Left lung (tissue), 10 donors: Measurements from ENCODE around the gene SFT2D2. TPM values are rescaled to one million over a fixed set of nuclear protein-coding genes. Genes with fewer than 3 reads are reported as not detected.
"Not testable (repeated sequence)": the region's sequence is repeated elsewhere in the genome, so short reads cannot be mapped to it uniquely, and the experiment has no call there.

ENCODE experiments used
- ATAC-seq: fragments of 200-7000 bp; cut with Tn5 transposase; one replicate; pipeline ENCODE4 v1.9.1; 2020; ENCODE audit warnings: moderate library complexity
- DNase-seq, 4 donors: peaks; one replicate each; pipeline ENCODE4 v3.0.0-alpha.2; 2013 to 2020
- H3K27ac ChIP-seq, 2 donors: fragments of 200-600 bp; sonication (generic) in 1 of 2; one replicate each; pipeline versions ENCODE4 v1.5.0 to v1.8.0; 2020 to 2021
- H3K27me3 ChIP-seq, 2 donors: fragments of 200-600 bp; sonication (generic) in 1 of 2; one replicate each; pipeline versions ENCODE4 v1.5.0 to v1.8.0; 2020 to 2021
- H3K36me3 ChIP-seq, 2 donors: fragments of 200-600 bp; sonication (generic) in 1 of 2; one replicate each; pipeline versions ENCODE4 v1.5.0 to v1.8.0; 2020 to 2021
- H3K4me1 ChIP-seq, 2 donors: fragments of 200-600 bp; one replicate each; pipeline ENCODE4 v1.8.0; 2021
- H3K4me3 ChIP-seq, 2 donors: fragments of 200-600 bp; sonication (generic) in 1 of 2; one replicate each; pipeline versions ENCODE4 v1.5.0 to v1.8.0; 2020 to 2021; ENCODE audit warnings: mild to moderate bottlenecking in 1 of 2
- H3K9me3 ChIP-seq, 2 donors: fragments of 200-600 bp; sonication (generic) in 1 of 2; one replicate each; pipeline versions ENCODE4 v1.5.0 to v1.8.0; 2020 to 2021
- CTCF ChIP-seq, 2 donors: fragments of 200-600 bp; sonication (generic) in 1 of 2; IDR thresholded peaks; one replicate each; pipeline versions ENCODE4 v1.5.0 to v1.8.0; 2021; ENCODE audit warnings: antibody characterized with exemption in 2 of 2
- intact Hi-C, 2 donors: fragments of 100-400 bp; cut with DNase I; formaldehyde crosslinking; loops; one replicate each; pipeline versions ENCODE4 v1.11.2 to v1.14.2; 2022
- polyA plus RNA-seq, 6 donors: library from polyadenylated mRNA; unstranded; fragments of 120-200 nt; gene quantifications; one replicate each; pipeline ENCODE4 v1.2.1, GENCODE V29; 2013; ENCODE audit not compliant: insufficient read length in 6 of 6
- total RNA-seq, 2 donors: library from RNA; stranded (reverse); fragmentation: NEBNext Ultra II Directional; extraction: Animal tissue kit (Norgen Biotek cat#: 25700); gene quantifications; one replicate each; pipeline ENCODE4 v1.2.1, GENCODE V29; 2021
- donor health status: DM: no; HTN: yes; CAD: no.
- donor health status: DM: no; HTN: no; CAD: no.

The SFT2D2 gene
- total and polyA plus RNA-seq, 8 donors, result 21.2 to 85.9 (median 23.8) TPM

DNA sequence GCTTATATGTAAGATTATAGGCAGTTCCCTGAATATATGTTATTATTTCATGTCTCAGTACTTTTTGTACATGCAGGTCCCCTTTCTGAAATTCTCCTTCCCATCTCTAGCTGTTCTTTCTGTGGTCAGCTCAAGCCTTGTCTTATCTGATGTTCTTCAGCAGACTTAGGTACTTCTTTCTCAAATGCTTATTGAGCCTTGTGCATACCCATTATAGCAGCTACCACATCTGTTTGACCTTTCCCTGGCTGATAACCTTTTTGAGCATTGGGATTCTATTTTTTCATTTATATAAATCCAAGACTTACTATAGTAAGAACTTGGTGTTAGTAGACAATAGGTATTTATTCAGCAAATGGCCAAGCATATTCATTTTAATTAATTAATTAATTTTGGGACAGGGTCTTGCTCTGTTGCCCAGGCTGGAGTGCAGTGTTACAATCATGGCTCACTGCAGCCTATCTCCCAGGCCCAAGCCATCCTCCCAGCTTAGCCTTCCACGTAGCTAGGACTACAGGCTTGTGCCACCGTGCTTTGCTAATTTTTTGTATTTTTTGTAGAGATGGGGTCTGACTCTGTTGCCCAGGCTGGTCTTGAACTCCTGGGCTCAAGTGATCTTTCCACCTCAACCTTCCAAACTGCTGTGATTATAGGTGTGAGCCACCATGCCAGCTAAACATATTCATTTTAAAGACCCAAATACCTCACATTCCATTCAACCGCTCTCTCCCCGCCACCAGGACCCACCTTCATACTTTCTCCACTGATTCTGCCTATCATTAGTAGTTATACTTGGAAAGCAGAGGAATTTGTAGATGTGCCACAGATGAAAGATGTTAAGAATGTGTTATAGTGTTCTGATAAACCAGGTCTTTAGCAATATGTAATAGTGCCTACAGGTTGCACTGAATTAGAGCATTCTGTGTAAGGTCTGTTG, 30.3 kb upstream of the SFT2D2 start:
- Histone ChIP-seq H3K9me3 (no peaks in the 10 kb centered on the region), H3K36me3 (peaks cover 0 to 82% of the 10 kb centered on the region in 2 donors), H3K27me3 (no peaks in the 10 kb centered on the region), H3K4me1 (no peaks in the 10 kb centered on the region), H3K27ac (no peak overlapping the region), H3K4me3 (no peak overlapping the region)
- DNase-seq, result no peak
- ATAC-seq, result no peak
- intact Hi-C loops, result no loop called here
- TF ChIP-seq CTCF (IDR thresholded peaks at IDR 0.05), result no peak

DNA sequence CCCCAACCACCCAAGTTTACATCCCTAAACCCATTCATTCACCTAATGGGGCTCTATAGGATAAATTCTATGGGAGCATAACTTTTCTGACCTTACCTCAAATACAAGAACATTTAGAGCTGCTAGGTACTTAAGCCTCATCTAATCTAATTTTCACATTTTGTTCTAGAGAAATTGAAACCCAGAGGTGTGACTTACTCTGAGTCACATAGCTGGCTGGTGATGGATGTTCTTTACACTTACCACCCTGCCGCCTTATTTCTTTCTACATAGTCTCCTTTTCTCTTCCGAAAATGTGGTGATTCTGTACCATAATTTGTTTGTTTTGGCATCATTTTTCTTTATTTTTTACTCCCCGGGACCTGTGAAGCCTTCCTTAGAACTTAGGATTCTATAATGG, 26.7 kb upstream of the SFT2D2 start:
- Histone ChIP-seq H3K36me3 (peaks cover 0 to 74% of the 10 kb centered on the region in 2 donors), H3K9me3 (no peaks in the 10 kb centered on the region), H3K27me3 (no peaks in the 10 kb centered on the region), H3K4me1 (no peaks in the 10 kb centered on the region), H3K27ac (no peak overlapping the region), H3K4me3 (no peak overlapping the region)
- TF ChIP-seq CTCF (IDR thresholded peaks at IDR 0.05), result no peak
- no peak for DNase-seq
- intact Hi-C loops, result no loop called here
- no peak for ATAC-seq

GRCh38 chr1:168202941-168203654, 22.7 kb upstream of the SFT2D2 start:
- no peak for TF ChIP-seq CTCF (IDR thresholded peaks at IDR 0.05)
- Histone ChIP-seq H3K27me3 (no peaks in the 10 kb centered on the region), H3K4me3 (no peak overlapping the region), H3K36me3 (peaks cover 0 to 44% of the 10 kb centered on the region in 2 donors), H3K4me1 (no peaks in the 10 kb centered on the region), H3K9me3 (no peaks in the 10 kb centered on the region), H3K27ac (peak overlapping the region in 1 of 2 donors; percentile 15)
- DNase-seq (no peak), ATAC-seq (peak; percentile 24)
- intact Hi-C loops, result no loop called here

DNA sequence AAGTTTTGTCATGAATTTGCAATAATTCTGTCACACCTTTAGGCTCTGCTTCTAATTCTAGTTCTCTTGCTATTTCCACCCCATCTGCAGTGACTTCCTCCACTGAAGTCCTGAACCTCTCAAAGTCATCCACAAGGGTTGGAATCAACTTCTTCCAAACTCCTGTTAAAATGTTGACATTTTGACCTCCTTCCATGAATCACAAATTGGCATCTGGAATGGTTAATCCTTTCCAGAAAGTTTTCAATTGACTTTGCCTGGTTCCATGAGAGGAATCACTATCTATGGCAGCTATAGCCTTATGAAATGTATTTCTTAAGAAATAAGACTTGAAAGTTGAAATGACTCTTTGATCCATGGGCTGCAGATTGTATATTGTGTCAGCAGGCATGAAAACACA, 19.7 kb upstream of the SFT2D2 start:
- no peak overlapping the region for H3K4me3 ChIP-seq
- ATAC-seq (no peak), DNase-seq (no peak)
- no peaks in the 10 kb centered on the region for H3K4me1 ChIP-seq
- intact Hi-C loops, result no loop called here
- TF ChIP-seq CTCF (IDR thresholded peaks at IDR 0.05), result no peak
- peaks cover 0 to 7% of the 10 kb centered on the region in 2 donors for H3K9me3 ChIP-seq
- peaks cover 0 to 14% of the 10 kb centered on the region in 2 donors for H3K36me3 ChIP-seq
- H3K27ac ChIP-seq, result no peak overlapping the region
- H3K27me3 ChIP-seq, result no peaks in the 10 kb centered on the region

- H3K4me1 ChIP-seq, ATAC-seq, H3K4me3 ChIP-seq, DNase-seq, H3K27me3 ChIP-seq, H3K36me3 ChIP-seq, intact Hi-C loops, H3K27ac ChIP-seq: not testable (repeated sequence)
- H3K9me3 ChIP-seq, result peaks cover 0 to 16% of the 10 kb centered on the region in 2 donors
Observed at GRCh38 chr1:168207673-168208072, 18.1 kb upstream of the SFT2D2 start.
